Gastroesophageal sphincter (tissue), 4 donors: ENCODE measurements around the gene ADPRHL1. TPM values are rescaled to one million over a fixed set of nuclear protein-coding genes. Genes with fewer than 3 reads are reported as not detected.

Experiments
- ATAC-seq: fragments of 150-250 bp; one replicate; pipeline ENCODE4 v1.9.1; 2016; ENCODE audit warnings: mild to moderate bottlenecking, moderate library complexity
- H3K27ac ChIP-seq, 4 donors: fragments of 200-600 bp; sonication (generic) in 3 of 4; 1 replicate in 3 of 4; 2 replicates in 1 of 4; pipeline ENCODE4 v1.5.1; 2016 to 2019
- H3K27me3 ChIP-seq: fragments of 200-600 bp; sonication (generic); one replicate; pipeline ENCODE4 v1.5.1; 2019
- H3K36me3 ChIP-seq, 2 donors: fragments of 200-600 bp; sonication (generic); one replicate each; pipeline ENCODE4 v1.5.1; 2019; ENCODE audit warnings: control low read depth in 1 of 2
- H3K4me1 ChIP-seq, 3 donors: fragments of 200-600 bp; sonication (generic); 1 replicate in 2 of 3; 2 replicates in 1 of 3; pipeline ENCODE4 v1.5.1; 2016 to 2019; ENCODE audit warnings: control low read depth in 2 of 3
- H3K4me3 ChIP-seq, 2 donors: fragments of 200-600 bp; sonication (generic); one replicate each; pipeline ENCODE4 v1.5.1; 2019; ENCODE audit warnings: mild to moderate bottlenecking in 1 of 2, moderate library complexity in 1 of 2
- H3K9me3 ChIP-seq, 3 donors: fragments of 200-600 bp; sonication (generic); one replicate each; pipeline ENCODE4 v1.5.1; 2017 to 2019; ENCODE audit warnings: control low read depth in 2 of 3
- EP300 ChIP-seq: sonication (generic); formaldehyde crosslinking; IDR thresholded peaks from one replicate; pipeline ENCODE4 v1.6.1; 2017; ENCODE audit warnings: antibody characterized with exemption, mild to moderate bottlenecking
- POLR2A ChIP-seq, 2 donors: fragments of 450-650 bp; IDR thresholded peaks; one replicate each; pipeline ENCODE4 v1.6.1; 2017; ENCODE audit warnings: antibody characterized with exemption in 2 of 2, mild to moderate bottlenecking in 2 of 2, moderate library complexity in 1 of 2
- POLR2AphosphoS5 ChIP-seq: sonication (generic); formaldehyde crosslinking; IDR thresholded peaks from one replicate; pipeline ENCODE4 v1.6.1; 2017; ENCODE audit warnings: antibody characterized with exemption
- WGBS, 2 donors: methylation state at CpG; one replicate each; pipeline ENCODE4 v1.1.5; 2018; ENCODE audit warnings: low coverage in 1 of 2; 5-methylcytosine and 5-hydroxymethylcytosine counted together
- total RNA-seq, 4 donors: library from RNA; depleted of rRNA; stranded (reverse); fragments of >200 nt; gene quantifications; one replicate each; pipeline ENCODE4 v1.1.0, GENCODE V29; 2016
- TF ChIP-seq, protein P1 (sequence below), 4 experiments: fragments of 200-600 bp in 2 of 4; fragments of 450-650 bp in 2 of 4; sonication (generic) in 1 of 4; IDR thresholded peaks; one replicate each; pipeline ENCODE4 v1.5.1; 2017 to 2019; ENCODE audit warnings: antibody characterized with exemption in 4 of 4, mild to moderate bottlenecking in 2 of 4, moderate library complexity in 2 of 4

The ADPRHL1 gene
- total RNA-seq, 4 donors from 2014 or later = 4.7 to 33.8 (median 8.9) TPM

GRCh38 chr13:113418722-113419049 is 34.6 kb downstream of the ADPRHL1 start:
- no peaks in the 10 kb centered on the region for H3K27me3 ChIP-seq
- no peak for TF ChIP-seq POLR2AphosphoS5
- TF ChIP-seq POLR2A (IDR thresholded peaks at IDR 0.05) = no peak
- no peak for TF ChIP-seq EP300
- TF ChIP-seq, protein P1, sequence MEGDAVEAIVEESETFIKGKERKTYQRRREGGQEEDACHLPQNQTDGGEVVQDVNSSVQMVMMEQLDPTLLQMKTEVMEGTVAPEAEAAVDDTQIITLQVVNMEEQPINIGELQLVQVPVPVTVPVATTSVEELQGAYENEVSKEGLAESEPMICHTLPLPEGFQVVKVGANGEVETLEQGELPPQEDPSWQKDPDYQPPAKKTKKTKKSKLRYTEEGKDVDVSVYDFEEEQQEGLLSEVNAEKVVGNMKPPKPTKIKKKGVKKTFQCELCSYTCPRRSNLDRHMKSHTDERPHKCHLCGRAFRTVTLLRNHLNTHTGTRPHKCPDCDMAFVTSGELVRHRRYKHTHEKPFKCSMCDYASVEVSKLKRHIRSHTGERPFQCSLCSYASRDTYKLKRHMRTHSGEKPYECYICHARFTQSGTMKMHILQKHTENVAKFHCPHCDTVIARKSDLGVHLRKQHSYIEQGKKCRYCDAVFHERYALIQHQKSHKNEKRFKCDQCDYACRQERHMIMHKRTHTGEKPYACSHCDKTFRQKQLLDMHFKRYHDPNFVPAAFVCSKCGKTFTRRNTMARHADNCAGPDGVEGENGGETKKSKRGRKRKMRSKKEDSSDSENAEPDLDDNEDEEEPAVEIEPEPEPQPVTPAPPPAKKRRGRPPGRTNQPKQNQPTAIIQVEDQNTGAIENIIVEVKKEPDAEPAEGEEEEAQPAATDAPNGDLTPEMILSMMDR (IDR thresholded peaks at IDR 0.05) = no peak
- no peaks in the 10 kb centered on the region for H3K9me3 ChIP-seq
- H3K36me3 ChIP-seq = no peaks in the 10 kb centered on the region
- no peak for ATAC-seq
- no peak overlapping the region for H3K4me3 ChIP-seq
- WGBS, 2 donors = 100% methylated on average over 1 of the region's 1 CpG; no CpG with 5 or more reads in 1 of the 2 donors
- peaks cover 0 to 37% (median 12%) of the 10 kb centered on the region in 3 donors for H3K4me1 ChIP-seq
- H3K27ac ChIP-seq = no peak overlapping the region

DNA sequence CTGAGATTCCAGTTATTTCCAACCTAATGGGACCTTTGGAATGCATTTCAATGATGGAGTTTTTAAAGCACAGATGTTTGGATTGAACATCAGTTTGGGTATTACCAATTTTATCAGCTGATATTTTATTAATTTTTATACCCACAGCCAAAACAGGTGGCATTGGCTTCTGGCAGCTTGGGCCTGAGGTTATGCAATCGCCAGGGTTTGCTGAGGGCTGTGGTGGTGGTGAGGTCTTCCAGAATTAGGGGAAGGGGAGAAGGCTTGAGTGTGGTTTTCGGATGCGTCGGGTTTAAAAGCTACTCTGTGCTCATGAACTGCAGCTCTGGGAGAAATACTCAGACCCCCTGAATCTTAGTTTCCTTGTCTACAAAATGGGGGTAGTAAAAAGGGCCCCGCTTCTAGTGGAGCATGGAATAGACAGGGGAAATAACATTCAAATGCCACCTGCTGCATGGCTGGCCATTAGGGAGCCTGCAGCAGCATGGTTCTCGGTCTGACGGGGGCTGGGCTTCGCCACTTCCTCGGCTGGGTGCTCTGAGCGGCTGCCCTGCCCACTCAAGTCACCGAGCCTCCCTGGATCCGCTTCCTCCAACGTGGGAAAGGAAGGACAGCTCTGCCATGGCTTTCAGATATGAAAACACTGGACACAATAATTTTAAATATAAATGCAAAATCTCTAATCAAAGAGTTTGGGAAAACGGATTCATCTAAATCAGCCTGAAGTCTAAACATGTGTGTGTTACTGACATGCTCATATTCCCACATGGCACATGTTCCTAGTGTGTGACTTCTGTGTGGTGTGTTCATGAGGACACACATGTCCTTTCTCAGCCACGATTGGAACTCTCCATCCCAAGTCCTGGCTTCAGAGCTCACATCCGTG is 35.2 kb downstream of the ADPRHL1 start:
- ATAC-seq = no peak
- WGBS, 2 donors = 73 to 88% methylated on average over 9 to 11 of the region's 16 CpGs

DNA sequence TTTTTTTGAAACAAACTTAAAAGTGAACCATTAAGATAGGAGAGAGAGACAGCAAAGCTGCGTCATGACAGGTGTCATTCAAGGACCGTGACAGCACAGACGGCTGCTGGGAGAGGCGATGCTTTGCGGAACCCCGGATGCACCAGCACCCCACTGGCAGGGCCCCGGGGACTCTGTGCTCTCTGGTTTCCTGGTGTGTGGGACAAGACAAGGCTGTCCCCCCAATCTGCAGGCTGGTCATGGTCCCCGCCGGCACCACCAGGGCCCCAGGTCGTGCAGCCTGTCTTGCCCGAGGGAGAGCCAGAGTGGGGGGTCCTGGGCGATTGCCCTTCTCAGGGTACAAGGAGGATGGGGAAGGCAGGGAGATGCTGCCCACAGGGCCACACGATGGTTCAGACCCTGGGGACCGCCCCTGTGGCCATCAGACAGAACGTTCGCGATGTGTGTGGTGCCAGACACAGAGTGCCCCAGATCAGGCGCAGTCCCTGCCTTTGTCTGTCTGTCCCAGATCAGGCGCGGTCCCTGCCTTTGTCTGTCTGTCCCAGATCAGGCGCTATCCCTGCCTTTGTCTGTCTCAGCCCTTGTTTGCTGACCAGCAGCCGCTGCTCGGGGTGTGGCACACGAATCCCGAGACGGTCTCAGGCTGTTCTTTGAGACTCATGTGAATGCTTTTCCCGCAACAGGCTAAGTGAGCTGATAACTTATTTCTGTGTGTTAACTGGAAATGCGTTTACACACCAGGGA is 36.1 kb downstream of the ADPRHL1 start:
- WGBS, 2 donors = 75 to 85% methylated on average over 8 to 10 of the region's 28 CpGs
- Histone ChIP-seq H3K36me3 (no peaks in the 10 kb centered on the region), H3K27me3 (no peaks in the 10 kb centered on the region), H3K4me3 (no peak overlapping the region), H3K27ac (no peak overlapping the region), H3K9me3 (no peaks in the 10 kb centered on the region), H3K4me1 (peaks cover 0 to 39% (median 11%) of the 10 kb centered on the region in 3 donors)
- no peak for ATAC-seq
- no peak for TF ChIP-seq EP300
- TF ChIP-seq, protein P1 (IDR thresholded peaks at IDR 0.05) = no peak
- TF ChIP-seq POLR2AphosphoS5 = no peak
- TF ChIP-seq POLR2A (IDR thresholded peaks at IDR 0.05) = no peak

More for the DNA sequence above, 35.2 kb downstream of the ADPRHL1 start:
- Histone ChIP-seq H3K9me3 (no peaks in the 10 kb centered on the region), H3K4me1 (peaks cover 0 to 43% (median 12%) of the 10 kb centered on the region in 3 donors), H3K27me3 (no peaks in the 10 kb centered on the region), H3K4me3 (no peak overlapping the region), H3K36me3 (no peaks in the 10 kb centered on the region), H3K27ac (no peak overlapping the region)
- TF ChIP-seq POLR2AphosphoS5 = no peak
- TF ChIP-seq, protein P1 (IDR thresholded peaks at IDR 0.05) = no peak
- no peak for TF ChIP-seq POLR2A (IDR thresholded peaks at IDR 0.05)
- TF ChIP-seq EP300 = no peak

DNA sequence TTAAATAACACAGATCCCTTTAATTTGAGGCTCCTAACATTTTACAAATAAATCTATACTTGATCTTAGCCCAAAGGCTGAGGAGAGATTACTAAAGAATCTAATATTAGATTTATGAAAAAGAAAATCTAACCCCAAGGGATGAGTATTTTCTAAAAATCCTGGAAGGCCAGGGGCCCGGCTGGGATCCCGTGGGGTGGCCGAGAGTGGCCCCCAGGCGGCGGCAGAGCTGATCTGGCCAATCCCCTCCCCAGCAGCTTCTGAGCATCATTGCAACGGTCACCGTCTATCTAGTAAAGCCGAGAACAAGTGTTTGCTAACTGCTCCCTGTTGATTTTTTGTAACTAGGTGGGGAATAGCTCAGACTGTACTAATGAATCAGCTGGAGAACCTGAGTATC is 37.5 kb downstream of the ADPRHL1 start:
- peaks cover under 1% of the 10 kb centered on the region for H3K27me3 ChIP-seq
- no peak overlapping the region for H3K27ac ChIP-seq
- WGBS, 2 donors = 90 to 95% methylated on average over 7 to 8 of the region's 8 CpGs
- H3K4me1 ChIP-seq = peaks cover 0 to 41% (median 8%) of the 10 kb centered on the region in 3 donors
- no peaks in the 10 kb centered on the region for H3K9me3 ChIP-seq
- TF ChIP-seq EP300 = no peak
- TF ChIP-seq POLR2AphosphoS5 = no peak
- TF ChIP-seq, protein P1 (IDR thresholded peaks at IDR 0.05) = no peak
- no peak for TF ChIP-seq POLR2A (IDR thresholded peaks at IDR 0.05)
- no peak for ATAC-seq
- no peaks in the 10 kb centered on the region for H3K36me3 ChIP-seq
- no peak overlapping the region for H3K4me3 ChIP-seq
